ENCODE measurements around the gene SSR2. TPM values are rescaled to one million over a fixed set of nuclear protein-coding genes. Genes with fewer than 3 reads are reported as not detected.
"Not testable (repeated sequence)": the region's sequence is repeated elsewhere in the genome, so short reads cannot be mapped to it uniquely, and the experiment has no call there.

The SSR2 gene
- total RNA-seq, 1 donor from 2014 or later = 217 TPM

- no peak for DNase-seq (ENCODE audit: low spot score)
Observed at GRCh38 chr1:156048663-156049258, 28.0 kb upstream of the SSR2 start.

- DNase-seq (ENCODE audit: low spot score) = no peak
Observed at GRCh38 chr1:156045076-156045475, 24.3 kb upstream of the SSR2 start.

DNA sequence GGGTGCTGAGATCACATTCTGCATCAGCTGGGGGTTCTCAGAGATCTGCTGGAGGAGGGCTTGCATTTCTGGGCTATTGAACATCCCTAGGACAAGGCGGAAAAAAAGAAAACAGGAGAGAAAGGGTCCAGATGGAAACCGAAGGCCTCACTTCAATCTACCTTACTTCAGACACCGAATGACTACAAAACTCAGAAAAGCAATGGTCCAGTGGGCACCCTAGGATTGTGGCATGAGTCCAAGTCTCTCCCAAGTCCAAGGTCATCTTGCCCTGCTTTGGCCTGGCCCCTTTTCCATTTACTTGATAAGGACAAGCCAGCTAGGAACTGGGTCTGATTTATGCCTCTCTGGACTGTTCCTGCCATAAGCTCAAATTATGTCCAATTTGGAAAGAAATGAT is 22.1 kb upstream of the SSR2 start:
- DNase-seq (ENCODE audit: low spot score) = no peak

DNA sequence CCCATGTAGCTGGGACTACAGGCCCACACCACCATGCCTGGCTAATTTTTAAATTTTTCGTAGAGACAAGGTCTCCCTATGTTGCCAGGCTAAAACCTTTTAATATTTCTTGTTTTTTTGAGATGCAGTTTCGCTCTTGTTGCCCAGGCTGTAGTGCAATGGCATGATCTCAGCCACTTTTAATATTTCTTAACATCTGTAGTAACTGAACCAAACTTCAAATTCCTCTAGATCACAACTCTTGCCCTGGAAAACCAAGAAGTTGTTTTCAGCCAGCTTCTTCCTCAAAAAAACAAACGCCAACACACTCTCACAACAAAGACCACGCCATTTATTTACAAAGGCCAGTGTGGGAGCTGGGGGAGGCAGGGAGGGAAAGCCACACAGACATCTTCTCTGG is 14.2 kb upstream of the SSR2 start:
- DNase-seq (ENCODE audit: low spot score) = not testable (repeated sequence)

DNA sequence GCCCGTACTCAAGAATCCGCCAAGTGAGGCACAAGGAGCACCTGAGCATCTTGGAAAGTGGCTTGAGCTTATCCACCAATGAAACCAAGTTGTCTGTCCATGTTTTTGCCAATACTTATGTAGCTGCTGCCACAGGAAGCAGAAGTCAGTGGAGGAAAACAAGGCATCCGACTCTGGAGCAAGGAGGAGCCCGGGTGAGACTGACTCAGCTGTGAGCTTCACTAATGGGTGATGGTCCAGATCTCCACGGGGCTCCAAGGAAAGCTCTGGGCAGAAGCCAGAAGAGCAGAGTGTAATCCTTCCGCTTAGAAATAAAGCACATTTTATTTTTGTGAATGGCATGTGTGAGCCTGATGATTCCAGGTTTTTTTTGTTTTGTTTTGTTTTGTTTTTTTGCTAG is 12.3 kb upstream of the SSR2 start:
- DNase-seq (ENCODE audit: low spot score) = no peak

GRCh38 chr1:156026588-156026987 is 5.8 kb upstream of the SSR2 start:
- no peak for DNase-seq (ENCODE audit: low spot score)

DNA sequence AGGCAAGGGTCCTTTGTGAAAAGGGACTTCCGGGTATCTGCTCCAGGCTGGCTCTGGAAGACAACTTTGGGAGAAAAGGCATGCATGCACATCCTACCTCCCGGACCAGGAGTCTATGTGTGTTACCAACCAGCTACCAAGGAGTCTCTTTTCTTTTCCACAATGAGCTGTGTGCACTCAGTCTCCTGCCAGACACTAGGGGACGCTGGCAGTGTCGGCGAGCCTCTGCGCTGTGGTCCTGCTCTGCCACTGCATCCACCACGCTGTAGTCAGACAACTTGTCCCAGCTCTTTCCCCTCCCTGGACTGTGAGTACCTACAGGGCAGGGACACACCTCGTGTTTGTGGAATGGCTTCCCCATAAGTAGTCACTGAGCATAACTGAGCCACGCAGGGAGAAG is 5.1 kb upstream of the SSR2 start:
- no peak for DNase-seq (ENCODE audit: low spot score)

DNA sequence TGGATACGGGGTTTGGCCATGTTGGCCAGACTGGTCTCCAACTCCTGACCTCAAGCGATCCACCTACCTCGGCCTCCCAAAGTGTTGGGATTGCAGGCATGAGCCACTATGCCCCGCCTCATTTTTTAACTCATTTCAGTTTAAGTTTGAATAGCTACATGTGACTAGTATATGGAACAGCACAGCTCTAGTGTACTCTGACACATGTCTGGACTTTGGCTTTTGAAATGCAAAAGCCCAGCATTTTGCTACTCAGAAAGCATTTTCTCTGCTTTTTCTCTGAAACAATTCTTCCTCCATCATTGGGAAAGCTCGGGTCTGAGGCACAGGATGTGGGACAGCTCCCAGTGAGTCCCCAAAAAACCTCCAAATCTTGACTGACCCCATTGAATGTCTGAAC is 4.0 kb upstream of the SSR2 start:
- DNase-seq (ENCODE audit: low spot score) = no peak

DNA sequence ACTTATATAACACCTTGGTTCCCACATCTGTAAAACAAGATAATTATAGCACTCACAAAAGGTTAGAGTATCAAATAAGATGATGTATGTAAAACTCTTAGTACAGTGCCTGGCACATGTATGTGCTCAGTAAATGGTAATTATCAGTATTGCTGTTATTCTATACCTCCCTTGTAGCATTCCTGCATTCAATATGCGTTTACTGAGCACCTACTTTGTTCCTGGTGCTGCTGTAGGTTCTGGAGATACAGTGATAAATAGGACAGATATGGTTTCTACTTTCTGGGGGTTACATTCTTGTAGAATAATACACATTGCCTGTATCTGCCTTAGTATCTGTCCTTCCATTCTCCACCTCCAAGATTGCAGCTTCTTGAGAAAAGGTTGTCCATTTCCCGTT is 1.2 kb upstream of the SSR2 start:
- DNase-seq (ENCODE audit: low spot score) = no peak

DNA sequence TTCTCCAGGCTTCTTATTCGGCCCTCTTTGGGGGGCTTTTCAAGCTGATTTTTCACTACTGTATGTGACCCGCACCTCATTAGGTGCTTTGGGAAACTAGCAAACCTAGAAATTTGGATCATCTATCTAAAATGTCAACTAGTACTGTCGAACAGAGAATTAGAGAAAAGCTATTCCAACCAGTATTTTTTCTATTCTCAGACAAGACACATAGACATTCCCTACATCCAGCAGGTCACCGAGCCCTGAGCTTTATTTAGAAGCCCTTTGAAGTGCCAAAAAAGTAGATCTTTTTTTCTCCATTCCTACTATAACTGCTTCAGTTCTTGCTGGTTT is 310 bp upstream of the SSR2 start:
- DNase-seq (ENCODE audit: low spot score) = no peak

GRCh38 chr1:156019946-156020292 is 832 bp downstream of the SSR2 start:
- no peak for DNase-seq (ENCODE audit: low spot score)

- DNase-seq (ENCODE audit: low spot score) = no peak
Observed at GRCh38 chr1:156014829-156015228, 5.9 kb downstream of the SSR2 start.

GRCh38 chr1:156012051-156012817 is 8.5 kb downstream of the SSR2 start:
- no peak for DNase-seq (ENCODE audit: low spot score)

DNA sequence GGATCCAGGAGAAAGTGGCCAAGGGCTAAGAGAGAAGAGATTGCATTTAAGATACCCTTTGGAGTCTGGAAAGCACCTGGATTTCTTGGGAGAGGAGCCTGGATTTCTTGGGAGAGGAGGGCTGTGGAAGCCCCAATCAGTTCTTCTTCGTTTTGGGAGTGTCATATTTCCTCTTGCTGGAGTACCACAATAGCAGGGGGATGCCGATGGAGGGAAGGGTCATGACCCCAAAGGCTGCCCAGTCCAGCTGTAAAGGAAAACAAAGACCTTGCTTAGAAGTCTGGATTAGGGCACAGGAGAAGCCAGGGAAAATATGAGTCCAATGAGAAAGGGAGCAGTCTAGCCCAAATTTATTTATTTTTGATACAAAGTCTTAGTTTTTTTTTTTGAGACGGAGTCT is 11.3 kb downstream of the SSR2 start:
- DNase-seq (ENCODE audit: low spot score) = no peak

DNA sequence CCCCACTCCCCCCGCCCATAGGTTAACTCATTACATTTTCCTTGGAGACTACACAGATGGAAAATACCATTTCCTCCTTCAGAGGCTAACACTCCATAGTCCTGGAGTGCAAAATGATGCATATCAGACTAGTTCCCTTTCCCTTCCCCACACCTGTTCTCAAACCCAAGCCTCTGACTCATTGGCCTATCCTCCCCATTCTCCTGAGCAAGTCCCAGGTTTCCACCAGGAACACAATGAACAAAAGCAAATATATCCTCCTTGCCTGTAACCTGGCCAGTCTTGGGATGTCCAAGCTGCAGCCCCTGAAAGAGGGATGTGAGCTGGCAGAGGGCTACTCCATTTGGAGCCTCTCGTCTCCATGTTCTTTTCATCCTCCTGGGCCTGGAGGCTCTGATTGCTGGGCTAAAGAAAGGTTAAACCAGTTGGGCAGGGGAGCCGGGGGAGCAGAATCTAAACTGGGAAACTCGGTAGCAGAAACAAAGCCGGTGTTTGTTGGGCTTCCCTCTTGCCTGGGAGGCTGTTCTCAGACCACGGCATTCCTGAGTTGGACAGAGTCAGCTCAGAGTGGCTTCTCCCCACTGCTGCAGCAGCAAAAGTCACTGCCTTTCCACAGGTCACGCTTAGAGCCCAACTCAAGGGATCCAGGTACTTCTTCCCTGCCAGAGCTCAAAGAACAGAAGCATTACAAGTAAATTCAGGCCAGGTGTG is 13.9 kb downstream of the SSR2 start:
- DNase-seq (ENCODE audit: low spot score) = no peak

DNA sequence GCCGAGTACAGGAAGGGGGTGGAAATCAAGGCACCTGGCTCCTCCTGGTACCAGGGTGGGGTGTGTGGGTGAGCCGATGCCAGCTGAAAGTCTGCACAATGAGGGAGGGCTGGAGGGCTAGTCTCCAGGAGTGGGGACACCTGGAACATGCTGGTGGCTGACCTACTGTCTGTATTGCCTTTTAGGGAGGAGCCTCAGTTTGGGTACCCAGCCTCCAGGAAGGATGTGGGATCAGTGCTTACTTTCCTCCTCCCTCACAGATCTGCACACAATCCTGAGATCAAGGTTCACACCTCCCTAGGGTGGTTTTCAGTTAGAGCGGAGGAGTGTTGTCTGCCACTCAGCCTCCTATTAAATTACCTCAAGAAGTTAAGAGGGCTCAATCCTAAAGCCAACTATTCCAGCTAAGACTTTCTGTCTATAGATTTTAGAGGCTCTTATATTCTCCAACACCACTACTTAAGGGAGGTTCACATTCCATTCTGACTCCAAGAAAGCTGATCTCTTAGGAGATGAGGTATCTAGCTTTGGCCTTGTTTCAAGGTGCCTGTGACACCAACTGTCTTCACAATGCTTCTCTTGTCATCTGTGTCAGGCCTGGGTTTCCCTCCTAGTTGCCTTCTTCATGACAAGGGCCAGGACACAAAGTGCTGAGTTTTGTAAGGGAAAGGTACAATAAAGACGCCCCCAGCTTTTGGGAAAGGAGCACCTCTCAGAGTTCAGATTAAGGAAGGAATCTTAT is 15.7 kb downstream of the SSR2 start:
- DNase-seq (ENCODE audit: low spot score) = peak; percentile 55

DNA sequence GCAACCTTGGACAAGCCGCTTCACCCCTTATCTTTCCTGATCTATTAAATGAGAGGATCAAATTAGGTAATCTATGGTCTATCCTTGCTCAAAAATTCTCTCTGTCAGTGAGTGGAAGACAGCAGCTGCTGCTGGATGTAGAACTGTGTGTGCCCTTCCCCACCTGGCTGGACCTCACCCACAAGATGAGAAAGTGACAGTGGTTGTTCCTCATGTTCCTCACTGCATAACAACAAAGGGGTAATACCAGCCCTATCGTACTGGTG is 16.9 kb downstream of the SSR2 start:
- no peak for DNase-seq (ENCODE audit: low spot score)

DNA sequence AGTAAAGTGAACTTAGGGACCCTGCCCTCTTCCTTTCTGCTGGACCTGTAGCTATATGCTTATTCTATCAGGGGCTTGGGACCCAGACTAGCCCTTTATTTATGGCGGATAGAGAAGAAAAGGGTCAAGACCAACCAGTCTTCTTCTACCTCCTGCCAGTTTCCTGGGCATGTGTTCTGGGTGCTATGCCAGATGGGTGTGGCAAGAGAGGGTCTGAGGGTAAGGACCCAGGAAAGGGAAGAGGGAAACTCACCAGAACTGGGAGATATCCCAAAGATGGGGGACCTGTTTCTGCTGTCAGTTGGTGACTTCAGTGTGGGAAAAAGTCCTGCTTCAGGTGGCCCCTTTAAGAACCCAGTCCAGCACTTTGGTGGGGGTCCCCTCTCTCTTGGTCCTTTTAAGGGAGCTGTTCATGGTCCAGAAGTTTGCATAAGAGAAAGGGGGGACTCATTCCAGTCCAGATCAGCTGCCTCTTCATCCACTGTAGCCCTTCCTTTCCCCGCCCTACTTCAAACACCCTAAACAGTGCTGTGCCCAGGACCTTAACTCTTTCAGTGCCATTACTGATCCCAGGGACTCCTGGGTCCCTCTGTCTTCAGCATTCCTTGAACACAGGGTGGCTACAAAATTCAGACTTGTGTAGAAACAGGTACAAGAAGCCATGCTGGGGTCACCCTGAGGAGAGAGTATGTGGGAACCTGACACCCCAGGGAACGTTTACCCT is 18.4 kb downstream of the SSR2 start:
- no peak for DNase-seq (ENCODE audit: low spot score)

DNA sequence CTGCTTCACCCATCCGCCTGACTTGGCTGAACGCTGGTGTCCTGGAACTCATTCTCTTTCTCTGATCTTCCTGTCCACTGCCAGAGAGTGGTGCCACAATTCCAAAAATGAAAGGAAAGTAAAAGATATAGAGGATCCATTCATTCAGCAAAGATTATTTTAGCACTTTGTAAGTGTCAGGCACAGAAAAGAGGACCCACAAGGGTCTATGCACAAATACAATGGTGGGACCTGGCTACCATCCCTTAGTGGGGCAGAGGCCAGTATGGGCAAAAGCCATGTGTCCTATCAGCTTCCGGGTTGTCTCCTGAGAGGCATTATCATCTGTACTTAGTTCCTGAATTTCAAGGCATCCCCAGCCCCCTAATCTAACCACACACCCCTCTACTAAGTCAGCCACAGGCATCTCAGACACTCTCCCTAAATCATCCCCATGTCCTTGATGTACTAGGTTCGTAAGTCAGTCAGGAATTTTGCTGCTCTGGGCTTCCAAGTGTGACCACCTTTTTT is 19.0 kb downstream of the SSR2 start:
- DNase-seq (ENCODE audit: low spot score) = no peak

- no peak for DNase-seq (ENCODE audit: low spot score)
Observed at GRCh38 chr1:156001021-156001661, 19.6 kb downstream of the SSR2 start.

DNA sequence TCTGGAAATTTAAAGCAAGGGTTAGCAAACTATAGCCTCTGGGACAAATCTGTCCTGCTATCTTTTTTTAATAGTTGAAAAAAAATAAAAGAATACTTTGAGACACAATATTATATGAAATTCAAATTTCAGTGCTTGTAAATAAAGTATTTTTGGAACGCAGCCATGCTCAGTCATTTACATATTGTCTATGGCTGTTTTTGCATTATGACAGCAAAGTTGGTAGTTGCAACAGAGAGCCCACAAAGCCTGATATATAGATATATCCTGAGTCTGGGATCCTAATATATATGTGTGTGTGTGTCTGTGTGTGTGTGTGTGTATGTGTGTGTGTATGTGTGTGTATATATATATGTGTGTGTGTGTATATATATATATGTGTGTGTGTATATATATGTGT is 20.8 kb downstream of the SSR2 start:
- DNase-seq (ENCODE audit: low spot score) = no peak

- DNase-seq (ENCODE audit: low spot score) = no peak
Observed at GRCh38 chr1:155996166-155996565, 24.6 kb downstream of the SSR2 start.
